ENCODE measurements around the gene IFT88. TPM values are rescaled to one million over a fixed set of nuclear protein-coding genes. Genes with fewer than 3 reads are reported as not detected.

The IFT88 gene
- total RNA-seq (2014; rRNA removed; shearing (Covaris generic)): 14.9 and 16.1 TPM in 2 replicates

DNA sequence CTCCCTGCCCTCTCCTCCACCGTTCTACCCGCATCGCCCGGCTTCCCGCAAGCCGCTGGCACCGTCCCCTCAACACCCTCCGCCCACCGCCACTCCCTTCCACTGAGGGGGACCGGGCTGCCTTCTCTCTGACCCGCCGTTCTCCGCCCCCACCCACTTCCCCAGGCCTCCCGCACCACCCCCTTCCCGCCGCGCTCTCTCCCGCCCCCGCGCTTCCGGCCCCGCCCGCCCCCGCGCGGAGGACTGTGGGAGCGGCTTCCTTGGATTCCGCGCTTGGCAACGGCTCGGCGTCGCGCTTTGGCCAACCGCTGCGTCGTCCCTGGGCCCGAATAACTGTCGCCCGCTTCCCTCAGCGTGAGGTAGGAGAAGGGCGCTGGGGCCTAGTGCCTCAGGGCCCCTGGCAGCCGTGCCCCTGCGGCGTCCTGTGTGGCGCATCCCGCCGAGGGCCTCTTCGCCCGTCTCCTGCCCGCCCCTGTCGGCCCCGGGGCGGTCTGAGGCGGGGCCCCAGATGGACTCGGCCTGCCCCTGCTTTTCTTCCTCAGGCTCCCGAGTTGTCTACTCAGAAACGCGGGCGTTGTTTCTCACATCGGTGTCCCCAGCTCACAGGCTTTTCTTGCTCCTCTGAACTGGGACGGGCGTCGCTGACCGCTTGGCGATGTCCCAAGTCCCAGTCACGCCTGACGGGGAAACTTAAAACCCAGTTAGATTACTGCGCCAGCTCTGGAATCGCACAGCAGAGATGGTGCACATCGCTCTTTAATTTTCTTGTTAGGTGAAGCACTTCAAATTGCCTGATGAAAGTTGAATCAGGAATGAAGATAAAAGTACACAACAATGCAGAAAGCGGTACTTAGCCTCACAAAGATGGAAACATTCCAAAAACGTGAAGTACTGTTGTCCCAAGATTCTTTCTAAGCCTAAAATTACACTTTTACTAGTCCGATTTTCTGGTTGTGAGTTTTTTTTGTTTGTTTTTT, at the start of gene IFT88:
Gene IFT88, plus strand, starts transcription at position 260 of the 977 bp plus-strand sequence. CDS start 7,229 bp downstream, outside the sequence.
- H3K9me3 ChIP-seq (replicated peaks): no peaks in the 10 kb centered on the region
- H3K36me3 ChIP-seq: no peaks in the 10 kb centered on the region
- peaks cover 3% of the 10 kb centered on the region; the same call in 1 of the 2 replicates for H3K4me1 ChIP-seq
- H3K27ac ChIP-seq: peak within 1 kb of the TSS; percentile 78
- DNase-seq: peak; percentile 92 to 95
- H3K27me3 ChIP-seq: no peaks in the 10 kb centered on the region
- H3K4me3 ChIP-seq: peak within 1 kb of the TSS; percentile 70

DNA sequence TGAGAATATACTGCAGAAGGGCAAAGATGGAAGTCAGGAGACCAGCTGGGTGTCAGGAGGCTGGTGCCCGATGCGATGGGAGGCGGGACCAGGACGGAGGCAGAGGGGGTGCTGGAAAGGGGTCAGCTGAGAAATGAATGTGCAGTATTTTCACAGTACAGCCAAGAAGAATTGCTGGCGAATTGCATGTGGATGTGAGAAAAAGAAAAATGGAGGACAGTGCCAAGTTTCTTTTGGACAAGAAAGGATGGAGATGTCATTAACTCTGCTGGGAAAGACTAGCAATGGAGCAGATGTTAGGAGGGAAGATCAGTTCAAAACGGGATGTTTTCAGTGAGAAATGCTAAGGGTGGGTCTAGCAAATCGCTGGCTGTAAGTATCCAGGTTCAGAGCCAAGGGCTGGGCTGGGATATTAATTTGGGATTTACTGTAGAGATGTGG, 48.3 kb upstream of the IFT88 start:
- Histone ChIP-seq H3K9me3 (replicated peaks) (no peaks in the 10 kb centered on the region), H3K36me3 (no peaks in the 10 kb centered on the region), H3K4me1 (no peaks in the 10 kb centered on the region), H3K4me3 (no peak overlapping the region), H3K27ac (no peak overlapping the region), H3K27me3 (no peaks in the 10 kb centered on the region)
- DNase-seq: no peak

DNA sequence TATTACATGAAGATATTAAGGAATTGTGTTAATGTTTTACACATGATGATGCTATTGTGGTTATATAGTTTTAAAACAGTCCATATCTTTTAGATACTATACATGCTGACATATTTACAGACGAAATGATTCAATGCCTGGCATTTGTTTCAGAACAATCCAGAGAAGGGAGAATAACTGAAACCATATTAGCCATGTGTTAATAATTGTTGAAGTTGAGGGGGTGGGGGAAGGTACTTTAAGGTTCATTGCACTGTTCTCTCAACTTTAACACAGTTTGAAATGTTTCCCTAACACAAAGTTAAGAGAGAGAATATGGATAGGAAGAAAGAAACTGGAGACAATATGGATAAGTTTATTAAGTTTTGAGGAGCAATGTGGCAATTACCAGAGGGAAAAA, 47.1 kb upstream of the IFT88 start:
- Histone ChIP-seq H3K27me3 (no peaks in the 10 kb centered on the region), H3K9me3 (replicated peaks) (no peaks in the 10 kb centered on the region), H3K36me3 (no peaks in the 10 kb centered on the region), H3K4me3 (no peak overlapping the region), H3K27ac (no peak overlapping the region), H3K4me1 (no peaks in the 10 kb centered on the region)
- DNase-seq: no peak

DNA sequence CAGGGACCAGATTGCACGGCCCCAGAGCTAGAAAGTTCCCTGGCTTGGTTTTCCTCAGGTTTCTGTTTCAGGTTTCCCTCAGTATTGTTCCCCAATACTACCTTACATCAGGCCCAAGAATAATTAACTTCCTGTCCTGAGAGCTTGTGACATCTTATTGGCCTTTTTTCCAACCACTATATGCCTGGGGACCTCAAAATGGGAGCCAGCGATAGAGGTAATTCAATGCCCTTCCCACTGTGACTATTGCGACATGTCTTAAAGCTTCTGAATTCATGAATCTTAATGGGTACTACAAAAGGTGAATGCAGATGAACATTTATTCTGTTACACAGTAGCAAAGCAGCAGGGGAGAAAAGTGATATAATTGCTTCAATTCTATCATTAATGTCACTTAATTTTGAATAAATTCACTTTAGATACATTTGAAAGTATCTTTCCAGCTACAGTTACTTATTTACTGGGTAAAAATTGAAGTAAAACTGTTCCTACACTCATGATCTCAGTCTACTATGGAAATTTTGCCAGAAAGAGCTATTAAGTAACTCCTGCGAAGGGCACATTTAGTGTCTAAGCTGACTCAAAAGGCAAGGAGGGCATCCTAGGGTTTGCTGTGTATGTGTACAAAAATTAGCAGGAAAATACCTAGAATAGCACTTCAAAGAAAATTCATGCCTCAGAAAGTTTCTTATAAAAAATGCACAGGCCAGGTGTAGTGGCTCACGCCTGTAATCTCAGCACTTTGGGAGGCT, 45.4 kb upstream of the IFT88 start:
- H3K27me3 ChIP-seq: no peaks in the 10 kb centered on the region
- no peak overlapping the region for H3K4me3 ChIP-seq
- DNase-seq: no peak
- H3K9me3 ChIP-seq (replicated peaks): no peaks in the 10 kb centered on the region
- no peaks in the 10 kb centered on the region for H3K36me3 ChIP-seq
- no peaks in the 10 kb centered on the region for H3K4me1 ChIP-seq
- no peak overlapping the region for H3K27ac ChIP-seq

DNA sequence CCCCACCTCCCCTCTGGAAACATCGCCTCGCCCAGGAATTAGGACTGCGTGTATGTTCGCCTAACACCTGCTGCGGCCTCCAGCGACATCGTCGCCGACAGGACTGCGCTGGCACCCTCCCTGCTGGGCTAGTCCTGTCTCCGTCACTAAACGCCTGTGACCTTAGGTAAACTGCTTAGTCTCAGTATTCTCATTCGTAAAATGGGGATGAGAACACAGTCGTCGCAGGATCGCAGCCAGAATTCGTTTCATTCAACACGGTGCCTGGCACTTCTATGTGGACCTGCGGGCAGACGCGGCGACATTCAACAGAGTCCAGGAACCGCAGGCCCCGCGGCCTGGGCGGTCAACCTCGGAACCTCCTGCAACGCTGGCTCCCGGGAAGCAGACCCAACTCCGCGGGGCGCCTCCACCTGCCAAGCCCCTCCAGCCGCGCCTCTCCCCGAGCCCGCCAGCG, 41.8 kb upstream of the IFT88 start:
- Histone ChIP-seq H3K4me3 (peak overlapping the region; percentile 63), H3K4me1 (no peaks in the 10 kb centered on the region), H3K9me3 (replicated peaks) (no peaks in the 10 kb centered on the region), H3K27me3 (no peaks in the 10 kb centered on the region), H3K27ac (no peak overlapping the region), H3K36me3 (no peaks in the 10 kb centered on the region)
- no peak for DNase-seq

- peak within 1 kb of the TSS; percentile 63 for H3K4me3 ChIP-seq
- no peaks in the 10 kb centered on the region for H3K4me1 ChIP-seq
- peak; percentile 47 to 66 for DNase-seq
- H3K27ac ChIP-seq: no peak within 1 kb of the TSS
- no peaks in the 10 kb centered on the region for H3K9me3 ChIP-seq (replicated peaks)
- H3K36me3 ChIP-seq: no peaks in the 10 kb centered on the region
- H3K27me3 ChIP-seq: no peaks in the 10 kb centered on the region
These were observed 41.1 kb upstream of the IFT88 start, which contains the start of gene CRYL1 for GRCh38 chr13:20525601-20526544. Gene CRYL1 (minus strand): TSS chr13:20525857. CDS start chr13:20525794, 63 bp downstream.

GRCh38 chr13:20526664-20527063, 40.3 kb upstream of the IFT88 start:
- H3K27me3 ChIP-seq: no peaks in the 10 kb centered on the region
- no peaks in the 10 kb centered on the region for H3K4me1 ChIP-seq
- DNase-seq: peak in 1 of 2 experiments; percentile 20
- H3K4me3 ChIP-seq: peak overlapping the region; percentile 63; the same call in 1 of the 2 replicates
- H3K36me3 ChIP-seq: no peaks in the 10 kb centered on the region
- H3K9me3 ChIP-seq (replicated peaks): no peaks in the 10 kb centered on the region
- no peak overlapping the region for H3K27ac ChIP-seq

- Histone ChIP-seq H3K27ac (no peak overlapping the region), H3K4me1 (no peaks in the 10 kb centered on the region), H3K9me3 (replicated peaks) (no peaks in the 10 kb centered on the region), H3K27me3 (no peaks in the 10 kb centered on the region), H3K4me3 (no peak overlapping the region), H3K36me3 (no peaks in the 10 kb centered on the region)
- DNase-seq: no peak
These were observed 38.5 kb upstream of the IFT88 start for GRCh38 chr13:20528452-20528851.

- Histone ChIP-seq H3K4me3 (no peak overlapping the region), H3K36me3 (no peaks in the 10 kb centered on the region), H3K27me3 (no peaks in the 10 kb centered on the region), H3K9me3 (replicated peaks) (0 out of 2 replicates have a peak, but pooled peaks cover 2% of the 10 kb centered on the region), H3K4me1 (no peaks in the 10 kb centered on the region), H3K27ac (no peak overlapping the region)
- no peak for DNase-seq
These were observed 32.8 kb upstream of the IFT88 start for GRCh38 chr13:20534038-20534608.

GRCh38 chr13:20536992-20537391, 30.0 kb upstream of the IFT88 start:
- Histone ChIP-seq H3K27me3 (no peaks in the 10 kb centered on the region), H3K36me3 (no peaks in the 10 kb centered on the region), H3K9me3 (replicated peaks) (0 out of 2 replicates have a peak, but pooled peaks cover 2% of the 10 kb centered on the region), H3K4me3 (no peak overlapping the region), H3K27ac (no peak overlapping the region), H3K4me1 (no peaks in the 10 kb centered on the region)
- no peak for DNase-seq

DNA sequence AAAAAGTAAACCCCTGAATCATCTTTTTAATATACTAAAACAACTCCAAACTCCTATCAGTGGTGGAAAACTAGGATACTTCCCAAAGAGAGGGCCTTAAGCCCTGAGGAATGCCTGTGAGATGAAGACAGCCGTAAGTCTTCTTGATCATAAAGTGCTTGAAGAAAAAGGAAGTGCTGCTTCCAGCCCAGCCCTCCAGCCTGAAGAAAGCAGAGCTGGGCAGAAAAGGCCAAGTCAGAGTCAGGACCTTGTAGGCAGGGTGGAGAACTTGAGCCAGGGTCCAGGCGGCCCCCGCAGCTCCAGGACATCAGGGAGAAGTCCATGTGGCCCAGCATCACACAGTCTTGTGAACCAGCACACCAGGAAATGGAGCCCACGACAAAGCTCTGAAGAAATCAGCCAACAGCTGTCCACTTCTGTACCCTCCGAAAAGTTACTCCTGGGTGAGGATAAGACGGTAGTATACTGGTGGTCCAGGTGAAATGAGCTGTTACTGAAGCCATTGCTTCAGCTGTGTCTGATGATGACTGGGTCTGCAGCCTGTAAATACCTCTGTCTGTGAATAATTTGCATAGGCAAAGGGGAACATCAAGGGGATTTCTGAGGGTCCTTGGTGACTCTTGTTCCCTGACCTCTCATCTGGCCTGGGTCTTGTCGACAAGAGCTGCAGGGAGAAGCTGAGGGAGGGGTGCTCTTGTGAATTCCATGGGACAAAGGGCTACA, 22.6 kb upstream of the IFT88 start:
- DNase-seq: no peak
- Histone ChIP-seq H3K4me1 (no peaks in the 10 kb centered on the region), H3K27ac (no peak overlapping the region), H3K4me3 (no peak overlapping the region), H3K9me3 (replicated peaks) (no peaks in the 10 kb centered on the region), H3K27me3 (no peaks in the 10 kb centered on the region), H3K36me3 (no peaks in the 10 kb centered on the region)

DNA sequence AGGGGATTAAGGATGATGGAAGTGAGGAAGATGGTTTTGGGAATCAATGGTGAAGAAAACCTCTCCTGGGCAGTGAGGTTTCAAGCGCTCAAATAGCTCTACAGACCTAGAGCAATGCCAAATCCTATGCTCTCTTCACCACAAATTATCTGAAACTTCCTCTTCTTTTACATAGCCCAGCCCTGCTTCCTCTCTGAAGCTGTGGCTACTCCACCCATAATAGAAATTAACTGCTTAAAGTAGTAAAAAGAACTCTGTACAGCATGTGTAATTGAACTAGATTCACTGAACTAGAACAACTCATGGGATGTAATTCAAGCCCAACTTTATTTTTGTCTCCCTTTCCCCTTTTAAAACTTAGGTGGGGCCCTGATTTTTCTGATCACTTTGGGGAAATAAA, 20.4 kb upstream of the IFT88 start:
- Histone ChIP-seq H3K4me1 (no peaks in the 10 kb centered on the region), H3K4me3 (no peak overlapping the region), H3K9me3 (replicated peaks) (no peaks in the 10 kb centered on the region), H3K27ac (no peak overlapping the region), H3K36me3 (no peaks in the 10 kb centered on the region), H3K27me3 (no peaks in the 10 kb centered on the region)
- no peak for DNase-seq

DNA sequence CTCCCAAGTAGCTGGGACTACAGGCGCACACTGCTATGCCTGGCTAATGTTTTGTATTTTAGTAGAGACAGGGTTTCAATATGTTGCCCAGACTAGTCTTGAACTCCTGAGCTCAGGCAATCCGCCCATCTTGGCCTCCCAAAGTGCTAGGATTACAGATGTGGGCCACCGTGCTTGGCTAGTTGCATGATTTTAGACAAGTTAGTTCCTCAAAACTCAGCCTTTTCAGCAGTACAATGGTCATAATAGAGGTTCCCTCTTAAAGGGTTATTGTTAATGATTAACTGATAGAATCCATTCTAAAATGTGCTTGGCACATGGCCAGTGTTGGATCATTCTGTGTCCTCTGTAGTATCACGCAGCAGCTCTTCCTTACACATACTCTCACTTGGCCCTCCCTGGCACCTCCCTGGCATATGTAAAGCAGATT, 19.5 kb upstream of the IFT88 start:
- H3K27me3 ChIP-seq: no peaks in the 10 kb centered on the region
- no peaks in the 10 kb centered on the region for H3K36me3 ChIP-seq
- no peaks in the 10 kb centered on the region for H3K9me3 ChIP-seq (replicated peaks)
- DNase-seq: no peak
- H3K4me3 ChIP-seq: no peak overlapping the region
- H3K27ac ChIP-seq: no peak overlapping the region
- no peaks in the 10 kb centered on the region for H3K4me1 ChIP-seq
